Ovary (tissue), 3 donors: ENCODE measurements around the gene SLC19A1.

Source experiments
- CTCF ChIP-seq, 3 donors: fragments of 450-650 bp in 2 of 3; fragments of 200-600 bp in 1 of 3; IDR thresholded peaks; one replicate each; pipeline versions ENCODE4 v1.5.1 to v1.8.0; 2016 to 2022; ENCODE audit warnings: antibody characterized with exemption in 3 of 3, mild to moderate bottlenecking in 1 of 3
- EP300 ChIP-seq: sonication (generic); formaldehyde crosslinking; IDR thresholded peaks from one replicate; pipeline ENCODE4 v1.6.1; 2017; ENCODE audit warnings: antibody characterized with exemption
- POLR2A ChIP-seq: fragments of 450-650 bp; IDR thresholded peaks from one replicate; pipeline ENCODE4 v1.6.1; 2017; ENCODE audit warnings: antibody characterized with exemption, mild to moderate bottlenecking, moderate library complexity
- donor health status: DM: no; HTN: no; CAD: no.

- TF ChIP-seq CTCF (IDR thresholded peaks at IDR 0.05), result no peak
- no peak for TF ChIP-seq POLR2A
- no peak for TF ChIP-seq EP300
These were observed 81.5 kb downstream of the SLC19A1 start for GRCh38 chr21:45460611-45461368.
